ENCODE measurements around the gene MED26.

- TF ChIP-seq CTCF (IDR thresholded peaks at IDR 0.05) (no peak), POLR2A (IDR thresholded peaks at IDR 0.05) (no peak)
Observed at GRCh38 chr19:16561382-16561781, 66.6 kb downstream of the MED26 start.

All from lower leg skin (tissue), 3 donors.